Measurements from ENCODE around the gene DYNLRB2.

DYNLRB2 gene

GRCh38 chr16:80540516-80541305, at the start of gene DYNLRB2:
Gene DYNLRB2 (plus strand): TSS chr16:80540993. CDS start chr16:80541077, 84 bp downstream.
- peak; percentile 87 for DNase-seq (ENCODE audit: low read depth)

GRCh38 chr16:80500116-80500859, 40.5 kb upstream of the DYNLRB2 start:
- DNase-seq (ENCODE audit: low read depth), result no peak

GRCh38 chr16:80500961-80501525, 39.8 kb upstream of the DYNLRB2 start:
- no peak for DNase-seq (ENCODE audit: low read depth)

GRCh38 chr16:80503107-80503506, 37.7 kb upstream of the DYNLRB2 start:
- DNase-seq (ENCODE audit: low read depth), result no peak

- no peak for DNase-seq (ENCODE audit: low read depth)
These were observed 33.3 kb upstream of the DYNLRB2 start for GRCh38 chr16:80507538-80507937.

GRCh38 chr16:80509872-80510271, 30.9 kb upstream of the DYNLRB2 start:
- DNase-seq (ENCODE audit: low read depth), result no peak

GRCh38 chr16:80511824-80512592, 28.8 kb upstream of the DYNLRB2 start:
- no peak for DNase-seq (ENCODE audit: low read depth)

- no peak for DNase-seq (ENCODE audit: low read depth)
These were observed 28.3 kb upstream of the DYNLRB2 start for GRCh38 chr16:80512593-80512853.

- no peak for DNase-seq (ENCODE audit: low read depth)
These were observed 25.4 kb upstream of the DYNLRB2 start for GRCh38 chr16:80515374-80515773.

GRCh38 chr16:80517846-80518245, 22.9 kb upstream of the DYNLRB2 start:
- DNase-seq (ENCODE audit: low read depth), result no peak

GRCh38 chr16:80518436-80518835, 22.4 kb upstream of the DYNLRB2 start:
- DNase-seq (ENCODE audit: low read depth), result no peak

GRCh38 chr16:80519189-80519588, 21.6 kb upstream of the DYNLRB2 start:
- DNase-seq (ENCODE audit: low read depth), result no peak

GRCh38 chr16:80525420-80525819, 15.4 kb upstream of the DYNLRB2 start:
- DNase-seq (ENCODE audit: low read depth), result no peak

GRCh38 chr16:80526418-80527061, 14.3 kb upstream of the DYNLRB2 start:
- peak; percentile 20 for DNase-seq (ENCODE audit: low read depth)

- peak; percentile 5 for DNase-seq (ENCODE audit: low read depth)
These were observed 13.5 kb upstream of the DYNLRB2 start for GRCh38 chr16:80527297-80527696.

- DNase-seq (ENCODE audit: low read depth), result no peak
These were observed 10.3 kb upstream of the DYNLRB2 start for GRCh38 chr16:80530479-80530878.

- DNase-seq (ENCODE audit: low read depth), result no peak
These were observed 4.6 kb upstream of the DYNLRB2 start for GRCh38 chr16:80536238-80536637.

- DNase-seq (ENCODE audit: low read depth), result no peak
These were observed 507 bp downstream of the DYNLRB2 start for GRCh38 chr16:80541306-80541694.

GRCh38 chr16:80543162-80543561, 2.4 kb downstream of the DYNLRB2 start:
- no peak for DNase-seq (ENCODE audit: low read depth)

GRCh38 chr16:80544326-80544725, 3.5 kb downstream of the DYNLRB2 start:
- no peak for DNase-seq (ENCODE audit: low read depth)

- no peak for DNase-seq (ENCODE audit: low read depth)
These were observed 5.5 kb downstream of the DYNLRB2 start for GRCh38 chr16:80546249-80546648.

- DNase-seq (ENCODE audit: low read depth), result no peak
These were observed 6.4 kb downstream of the DYNLRB2 start for GRCh38 chr16:80547145-80547544.

All from activated T-helper 1 cell treated with Interleukin-2 at 50 U/mL for 16 hours (primary cell).